NT2/D1 (cell line): ENCODE results near the gene MAP2.

Source experiments
- DNase-seq: peaks from one replicate; pipeline ENCODE4 v3.0.0-alpha.2; 2011; ENCODE audit warnings: low read depth, low spot score
- H3K27me3 ChIP-seq: 2 replicates; pipeline ENCODE4 v1.6.0; 2011; ENCODE audit warnings: mild to moderate bottlenecking; ENCODE audit not compliant: insufficient read length, insufficient read depth
- H3K36me3 ChIP-seq: 2 replicates; pipeline ENCODE4 v1.6.1; 2011; ENCODE audit warnings: mild to moderate bottlenecking, low read length, mixed read lengths; ENCODE audit not compliant: insufficient read depth, insufficient read length
- H3K4me1 ChIP-seq: 2 replicates; pipeline ENCODE4 v1.5.1; 2011; ENCODE audit not compliant: insufficient read depth, insufficient read length
- H3K4me3 ChIP-seq: 2 replicates; pipeline ENCODE4 v1.5.1; 2011; ENCODE audit warnings: low read depth; ENCODE audit not compliant: insufficient read length
- H3K9ac ChIP-seq: 2 replicates; pipeline ENCODE4 v1.6.0; 2011; ENCODE audit warnings: low read depth; ENCODE audit not compliant: insufficient read length
- H3K9me3 ChIP-seq: 2 replicates; pipeline ENCODE4 v1.5.1; 2011; ENCODE audit warnings: mild to moderate bottlenecking, low read length; ENCODE audit not compliant: insufficient read depth
- SUZ12 ChIP-seq: IDR thresholded peaks from 2 replicates; pipeline ENCODE4 v1.6.1; 2011; ENCODE audit not compliant: insufficient read length, insufficient read depth; ENCODE audit errors: extremely low read depth
- YY1 ChIP-seq: IDR thresholded peaks from 2 replicates; pipeline ENCODE4 v1.6.1; 2011; ENCODE audit not compliant: insufficient read length, insufficient read depth
- ZNF274 ChIP-seq: IDR thresholded peaks from 2 replicates; pipeline ENCODE4 v1.6.1; 2011; ENCODE audit warnings: mild to moderate bottlenecking, low read depth, low read length

MAP2 gene

DNA sequence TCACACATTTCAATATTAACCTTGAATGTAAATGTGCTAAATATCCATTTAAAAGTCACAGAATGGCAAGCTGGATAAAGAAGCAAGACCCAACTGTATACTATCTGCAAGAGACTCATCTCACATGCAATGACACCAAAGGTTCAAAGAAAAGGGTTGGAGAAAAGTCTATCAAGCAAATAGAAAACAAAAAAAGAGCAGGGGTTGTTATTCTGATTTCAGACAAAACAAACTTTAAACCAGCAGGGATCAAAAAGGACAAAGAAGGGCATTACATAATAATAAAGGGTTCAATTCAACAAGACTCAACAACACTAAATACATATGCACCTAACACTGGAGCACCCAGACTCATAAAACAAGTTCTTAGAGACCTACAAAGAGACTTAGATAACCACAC, 333.3 kb downstream of the MAP2 start:
- Histone ChIP-seq H3K9me3 (peaks cover 29% of the 10 kb centered on the region), H3K4me1 (no peaks in the 10 kb centered on the region), H3K9ac (no peak overlapping the region), H3K4me3 (no peak overlapping the region), H3K36me3 (no peaks in the 10 kb centered on the region), H3K27me3 (peaks cover 16% of the 10 kb centered on the region)
- DNase-seq: peak; percentile 43
- TF ChIP-seq ZNF274 (no peak), YY1 (no peak), SUZ12 (no peak)

DNA sequence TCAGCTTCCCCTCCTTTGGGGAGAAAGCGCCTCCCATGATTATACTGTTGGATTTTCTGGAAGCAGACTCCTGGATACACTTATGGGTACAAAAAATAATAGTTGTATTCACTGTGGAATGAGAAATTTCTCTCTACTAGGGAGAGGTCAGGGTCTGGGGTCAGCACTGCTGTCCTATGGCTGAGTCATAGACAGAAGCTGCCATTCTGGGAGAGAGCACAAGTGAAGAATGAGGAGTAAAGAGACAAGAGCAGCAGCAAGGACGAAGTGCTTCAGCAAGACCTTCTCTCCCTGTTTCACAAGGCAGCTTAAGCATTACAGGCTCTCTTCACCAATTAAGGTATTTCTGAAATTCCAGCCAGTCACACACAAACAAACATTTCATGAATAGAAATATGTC, 337.7 kb downstream of the MAP2 start:
- Histone ChIP-seq H3K4me3 (no peak overlapping the region), H3K9ac (no peak overlapping the region), H3K36me3 (no peaks in the 10 kb centered on the region), H3K4me1 (no peaks in the 10 kb centered on the region), H3K27me3 (peaks cover 8% of the 10 kb centered on the region), H3K9me3 (peaks cover 7% of the 10 kb centered on the region; the same call in 1 of the 2 replicates)
- TF ChIP-seq ZNF274 (no peak), SUZ12 (no peak), YY1 (no peak)
- no peak for DNase-seq

DNA sequence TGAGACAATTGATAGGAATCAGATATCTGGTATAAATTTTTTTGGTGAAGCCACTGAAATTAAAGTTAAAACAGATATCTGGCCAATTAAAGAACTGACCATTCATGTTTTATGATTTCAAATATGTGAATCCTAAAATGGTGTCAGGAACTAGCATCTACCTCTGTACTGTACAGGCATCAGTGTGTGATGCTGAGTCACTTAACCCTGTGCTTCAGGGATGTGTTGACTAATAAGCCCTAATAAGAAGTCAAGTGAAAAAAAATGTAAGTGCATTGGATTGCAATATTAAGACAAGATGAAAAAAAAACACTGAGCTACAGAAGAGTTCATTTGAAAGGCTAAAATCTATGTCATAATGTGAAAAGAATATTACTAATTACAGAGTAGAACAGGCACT, 338.7 kb downstream of the MAP2 start:
- Histone ChIP-seq H3K36me3 (no peaks in the 10 kb centered on the region), H3K27me3 (peaks cover 8% of the 10 kb centered on the region), H3K9ac (no peak overlapping the region), H3K9me3 (no peaks in the 10 kb centered on the region), H3K4me1 (no peaks in the 10 kb centered on the region), H3K4me3 (no peak overlapping the region)
- TF ChIP-seq SUZ12 (no peak), ZNF274 (no peak), YY1 (no peak)
- DNase-seq: no peak

DNA sequence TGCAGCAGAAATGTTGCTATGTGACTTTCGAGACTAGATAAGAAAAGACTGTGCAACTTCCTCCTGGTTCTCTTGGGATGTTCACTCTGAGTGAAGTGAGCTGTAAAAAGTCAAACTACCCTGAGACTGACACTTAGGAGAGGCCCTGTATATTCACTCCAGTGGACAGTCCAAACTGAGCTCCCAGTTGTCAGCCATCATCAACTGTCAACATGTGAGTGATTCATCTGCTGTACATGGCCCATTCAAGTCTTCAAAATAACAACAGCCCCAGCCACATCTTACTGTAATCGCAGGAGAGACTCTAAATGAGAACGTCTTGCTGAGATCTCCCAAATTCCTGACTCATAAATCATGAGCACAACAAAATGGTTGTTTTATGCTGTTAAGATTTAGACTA, 339.3 kb downstream of the MAP2 start:
- no peak overlapping the region for H3K9ac ChIP-seq
- no peaks in the 10 kb centered on the region for H3K36me3 ChIP-seq
- TF ChIP-seq YY1: no peak
- TF ChIP-seq SUZ12: no peak
- no peak for TF ChIP-seq ZNF274
- no peaks in the 10 kb centered on the region for H3K9me3 ChIP-seq
- H3K4me1 ChIP-seq: no peaks in the 10 kb centered on the region
- no peak for DNase-seq
- peaks cover 8% of the 10 kb centered on the region for H3K27me3 ChIP-seq
- H3K4me3 ChIP-seq: no peak overlapping the region

DNA sequence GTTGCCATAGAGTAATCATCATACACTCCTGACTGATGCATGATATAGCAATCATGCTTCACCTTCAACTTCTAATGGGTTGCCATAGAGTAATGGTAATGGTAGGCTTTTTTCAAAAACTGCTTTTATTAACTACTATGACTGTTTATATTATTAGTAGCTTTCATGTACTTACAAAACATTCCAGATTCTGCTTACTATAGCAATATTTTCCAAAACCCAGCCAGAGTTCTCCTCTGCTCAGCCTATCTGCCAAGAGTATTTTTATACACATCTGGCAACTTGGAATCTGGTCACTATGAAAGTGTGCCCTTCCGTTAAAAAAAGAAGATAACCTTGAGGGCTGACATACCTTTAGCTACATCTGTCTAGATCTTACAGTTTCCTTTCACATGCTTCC, 342.8 kb downstream of the MAP2 start:
- H3K27me3 ChIP-seq: peaks cover 13% of the 10 kb centered on the region
- no peaks in the 10 kb centered on the region for H3K4me1 ChIP-seq
- H3K9me3 ChIP-seq: no peaks in the 10 kb centered on the region
- no peak overlapping the region for H3K9ac ChIP-seq
- DNase-seq: no peak
- no peaks in the 10 kb centered on the region for H3K36me3 ChIP-seq
- H3K4me3 ChIP-seq: no peak overlapping the region
- TF ChIP-seq ZNF274 (no peak), YY1 (no peak), SUZ12 (no peak)

DNA sequence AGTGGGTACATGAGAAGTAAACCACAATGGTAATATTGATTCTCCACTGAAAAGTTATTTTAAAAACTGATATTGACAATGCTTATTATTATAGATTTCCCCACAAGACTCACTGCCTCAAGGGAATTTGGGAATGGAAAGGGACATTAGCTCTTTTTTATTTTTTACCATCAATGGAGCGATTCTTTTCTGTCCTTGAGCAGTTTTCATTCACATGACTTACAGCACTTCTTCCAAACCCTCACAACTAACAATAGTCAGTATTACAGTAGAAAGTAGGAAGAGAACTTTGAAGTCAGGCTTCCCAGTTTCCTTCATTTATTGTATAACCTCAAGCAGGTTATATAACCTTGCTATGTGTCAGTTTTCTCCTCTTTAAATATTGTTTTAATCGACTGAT, 343.5 kb downstream of the MAP2 start:
- no peak overlapping the region for H3K9ac ChIP-seq
- DNase-seq: no peak
- peaks cover 13% of the 10 kb centered on the region for H3K27me3 ChIP-seq
- no peaks in the 10 kb centered on the region for H3K36me3 ChIP-seq
- H3K4me1 ChIP-seq: no peaks in the 10 kb centered on the region
- no peak overlapping the region for H3K4me3 ChIP-seq
- no peak for TF ChIP-seq SUZ12
- no peak for TF ChIP-seq YY1
- no peak for TF ChIP-seq ZNF274
- no peaks in the 10 kb centered on the region for H3K9me3 ChIP-seq

DNA sequence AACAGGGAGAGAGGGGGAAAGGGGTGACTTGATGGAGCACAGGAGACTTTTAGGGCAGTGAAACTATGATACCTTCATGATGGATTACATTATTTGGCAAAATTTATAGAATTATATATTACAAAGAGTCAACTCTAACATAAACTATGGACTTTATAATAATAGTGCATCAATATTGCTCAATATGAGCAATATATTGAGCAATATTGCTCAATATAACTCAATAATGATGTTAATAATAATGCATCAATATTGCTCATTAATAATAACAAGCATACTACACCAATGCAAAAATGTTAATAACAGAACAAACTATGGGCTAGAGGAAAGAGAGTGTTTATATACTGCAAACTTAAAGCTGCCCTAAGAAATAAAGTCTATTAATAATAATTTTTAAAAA, 344.7 kb downstream of the MAP2 start:
- no peak for DNase-seq
- Histone ChIP-seq H3K9ac (no peak overlapping the region), H3K4me3 (no peak overlapping the region), H3K4me1 (no peaks in the 10 kb centered on the region), H3K27me3 (peaks cover 13% of the 10 kb centered on the region), H3K9me3 (no peaks in the 10 kb centered on the region), H3K36me3 (no peaks in the 10 kb centered on the region)
- TF ChIP-seq YY1 (no peak), ZNF274 (no peak), SUZ12 (no peak)
